H1 (cell line): ENCODE results near the gene FCHSD1.

Experiments
- ATF2 ChIP-seq: IDR thresholded peaks from 2 replicates; pipeline ENCODE4 v1.6.1; 2012; ENCODE audit warnings: low read length, inconsistent platforms
- CHD2 ChIP-seq: IDR thresholded peaks from 2 replicates; pipeline ENCODE4 v1.6.1; 2012; ENCODE audit warnings: low read length, improper control_type of control experiment
- CTCF ChIP-seq, 3 experiments: IDR thresholded peaks; 1 replicate in 2 of 3; 2 replicates in 1 of 3; pipeline versions ENCODE4 v1.5.1 to v1.6.1; 2011; ENCODE audit warnings: low read length in 3 of 3, mild to moderate bottlenecking in 3 of 3, inconsistent platforms in 2 of 3, low read depth in 1 of 3, moderate library complexity in 1 of 3; ENCODE audit not compliant: insufficient read depth in 1 of 3; ENCODE audit errors: control extremely low read depth in 1 of 3
- EZH2 ChIP-seq: fragments of 200-600 bp; sonication (generic); IDR thresholded peaks from 2 replicates; pipeline ENCODE4 v1.7.1; 2012; ENCODE audit warnings: low read depth, mild to moderate bottlenecking, moderate library complexity, low read length, inconsistent platforms; ENCODE audit not compliant: severe bottlenecking
- GABPA ChIP-seq: IDR thresholded peaks from 2 replicates; pipeline ENCODE4 v1.6.1; 2011; ENCODE audit warnings: mild to moderate bottlenecking, low read length, moderate library complexity, borderline replicate concordance; ENCODE audit not compliant: insufficient read depth
- POLR2AphosphoS5 ChIP-seq: IDR thresholded peaks from 2 replicates; pipeline ENCODE4 v1.6.1; 2011; ENCODE audit warnings: low read depth, low read length
- SP2 ChIP-seq: IDR thresholded peaks from 2 replicates; pipeline ENCODE4 v1.6.1; 2012; ENCODE audit warnings: mild to moderate bottlenecking, low read length, inconsistent platforms

GRCh38 chr5:141683596-141684141, 32.5 kb upstream of the FCHSD1 start:
- TF ChIP-seq CTCF (IDR thresholded peaks at IDR 0.05; ENCODE audit: control extremely low read depth in 1 of 3, insufficient read depth in 1 of 3, low read depth in 1 of 3, low read length in 3 of 3) (no peak), EZH2 (no peak), CHD2 (no peak), SP2 (no peak), POLR2AphosphoS5 (no peak), ATF2 (no peak), GABPA (no peak)
